Fibroblast of the aortic adventitia (primary cell): Measurements from ENCODE around the gene SYNPO2. TPM values are rescaled to one million over a fixed set of nuclear protein-coding genes. Genes with fewer than 3 reads are reported as not detected.

Experiments used
- DNase-seq: peaks from one replicate; pipeline ENCODE4 v3.0.0-alpha.2; 2010; ENCODE audit warnings: low read depth
- H3K4me3 ChIP-seq: 2 replicates; pipeline ENCODE4 v1.5.1; 2011; ENCODE audit warnings: low read depth, mild to moderate bottlenecking, control low read depth, low read length, moderate library complexity
- CTCF ChIP-seq: IDR thresholded peaks from 2 replicates; pipeline ENCODE4 v1.5.1; 2011; ENCODE audit warnings: mild to moderate bottlenecking, low read length, control low read depth, inconsistent platforms; ENCODE audit not compliant: insufficient read depth
- total RNA-seq: library from RNA; depleted of rRNA; stranded (reverse); fragments of >200 nt; gene quantifications from 2 replicates; pipeline ENCODE4 v1.2.3, GENCODE V29; 2012; ENCODE audit warnings: low replicate concordance

SYNPO2 gene
- total RNA-seq, 1 donor = 3.4 TPM

GRCh38 chr4:118950929-118951570 lies 62.4 kb downstream of the SYNPO2 start:
- no peak for DNase-seq
- no peak for TF ChIP-seq CTCF
- H3K4me3 ChIP-seq = no peak overlapping the region

GRCh38 chr4:118953276-118953675 lies 64.6 kb downstream of the SYNPO2 start:
- no peak for DNase-seq
- no peak for TF ChIP-seq CTCF
- no peak overlapping the region for H3K4me3 ChIP-seq

GRCh38 chr4:118954246-118954645 lies 65.6 kb downstream of the SYNPO2 start:
- peak; percentile 56 for DNase-seq
- H3K4me3 ChIP-seq = no peak overlapping the region
- TF ChIP-seq CTCF = peak; percentile 37

- H3K4me3 ChIP-seq = no peak overlapping the region
- TF ChIP-seq CTCF = no peak
- peak; percentile 90 for DNase-seq
Observed at GRCh38 chr4:118955515-118955914, 66.9 kb downstream of the SYNPO2 start.

GRCh38 chr4:118957722-118958445 lies 69.2 kb downstream of the SYNPO2 start:
- H3K4me3 ChIP-seq = no peak overlapping the region
- DNase-seq = peak; percentile 36
- no peak for TF ChIP-seq CTCF

- no peak overlapping the region for H3K4me3 ChIP-seq
- TF ChIP-seq CTCF = no peak
- DNase-seq = no peak
Observed at GRCh38 chr4:118962540-118962939, 73.9 kb downstream of the SYNPO2 start.
